NCI-H446 treated with DMSO at 0.1 percent for 48 hours (cell line): Measurements from ENCODE around the gene ALK.
"Not testable (repeated sequence)": the region's sequence is repeated elsewhere in the genome, so short reads cannot be mapped to it uniquely, and the experiment has no call there.

ENCODE experiments used
- DNase-seq: peaks from one replicate; lab custom pipeline; 2025; lab: John Stamatoyannopoulos, UW

ALK gene

GRCh38 chr2:29245035-29245741 is 676.2 kb downstream of the ALK start:
- not testable (repeated sequence) for DNase-seq

GRCh38 chr2:29242621-29243375 is 678.6 kb downstream of the ALK start:
- DNase-seq = no peak

GRCh38 chr2:29241955-29242565 is 679.3 kb downstream of the ALK start:
- no peak for DNase-seq

GRCh38 chr2:29241341-29241740 is 680.0 kb downstream of the ALK start:
- DNase-seq = no peak

GRCh38 chr2:29240601-29241000 is 680.8 kb downstream of the ALK start:
- no peak for DNase-seq

GRCh38 chr2:29239209-29239960 is 682.0 kb downstream of the ALK start:
- DNase-seq = no peak

- DNase-seq = no peak
Observed at GRCh38 chr2:29238497-29238896, 682.9 kb downstream of the ALK start.

- no peak for DNase-seq
Observed at GRCh38 chr2:29236074-29236473, 685.3 kb downstream of the ALK start.

GRCh38 chr2:29235411-29235810 is 686.0 kb downstream of the ALK start:
- no peak for DNase-seq

GRCh38 chr2:29233428-29233827 is 688.0 kb downstream of the ALK start:
- DNase-seq = no peak

- DNase-seq = no peak
Observed at GRCh38 chr2:29232041-29232440, 689.3 kb downstream of the ALK start.

GRCh38 chr2:29229640-29230039 is 691.7 kb downstream of the ALK start:
- no peak for DNase-seq

GRCh38 chr2:29228947-29229346 is 692.4 kb downstream of the ALK start:
- DNase-seq = no peak

GRCh38 chr2:29227935-29228675 is 693.3 kb downstream of the ALK start:
- no peak for DNase-seq

- no peak for DNase-seq
Observed at GRCh38 chr2:29226808-29227207, 694.6 kb downstream of the ALK start.

- DNase-seq = no peak
Observed at GRCh38 chr2:29226375-29226774, 695.0 kb downstream of the ALK start.

GRCh38 chr2:29225814-29226213 is 695.6 kb downstream of the ALK start:
- DNase-seq = no peak

- no peak for DNase-seq
Observed at GRCh38 chr2:29224693-29225551, 696.5 kb downstream of the ALK start.

GRCh38 chr2:29223851-29224692 is 697.3 kb downstream of the ALK start:
- no peak for DNase-seq

GRCh38 chr2:29223257-29223656 is 698.1 kb downstream of the ALK start:
- no peak for DNase-seq
